GM21515 (cell line): ENCODE results near the gene GPC6.

Source experiments
- ATAC-seq: cut with Tn5 transposase; IDR thresholded peaks from one replicate; pipeline ENCODE4 v1.9.1; 2021; ENCODE audit not compliant: unreplicated experiment

Gene GPC6

GRCh38 chr13:94415500-94416237 is 1189.1 kb downstream of the GPC6 start:
- no peak for ATAC-seq

GRCh38 chr13:94416454-94417080 is 1190.0 kb downstream of the GPC6 start:
- ATAC-seq: no peak

- no peak for ATAC-seq
Observed at GRCh38 chr13:94417294-94417693, 1190.7 kb downstream of the GPC6 start.

GRCh38 chr13:94419304-94419924 is 1192.8 kb downstream of the GPC6 start:
- no peak for ATAC-seq

GRCh38 chr13:94419925-94420305 is 1193.3 kb downstream of the GPC6 start:
- ATAC-seq: no peak

GRCh38 chr13:94427313-94427953 is 1200.8 kb downstream of the GPC6 start:
- no peak for ATAC-seq

GRCh38 chr13:94431574-94431973 is 1205.0 kb downstream of the GPC6 start:
- ATAC-seq: no peak

- ATAC-seq: no peak
Observed at GRCh38 chr13:94431987-94432386, 1205.4 kb downstream of the GPC6 start.

- ATAC-seq: no peak
Observed at GRCh38 chr13:94433055-94433961, 1206.7 kb downstream of the GPC6 start.

- ATAC-seq: no peak
Observed at GRCh38 chr13:94435604-94436226, 1209.1 kb downstream of the GPC6 start.

- ATAC-seq: no peak
Observed at GRCh38 chr13:94444826-94445225, 1218.2 kb downstream of the GPC6 start.

GRCh38 chr13:94454334-94454733 is 1227.7 kb downstream of the GPC6 start:
- no peak for ATAC-seq

- no peak for ATAC-seq
Observed at GRCh38 chr13:94454906-94455305, 1228.3 kb downstream of the GPC6 start.

- no peak for ATAC-seq
Observed at GRCh38 chr13:94455414-94455813, 1228.8 kb downstream of the GPC6 start.
